ENCODE measurements around the gene FBLN1. TPM values are rescaled to one million over a fixed set of nuclear protein-coding genes. Genes with fewer than 3 reads are reported as not detected.
"Not testable (repeated sequence)": the region's sequence is repeated elsewhere in the genome, so short reads cannot be mapped to it uniquely, and the experiment has no call there.

The FBLN1 gene
- total RNA-seq, 2 experiments from 2014 or later, result not detected

DNA sequence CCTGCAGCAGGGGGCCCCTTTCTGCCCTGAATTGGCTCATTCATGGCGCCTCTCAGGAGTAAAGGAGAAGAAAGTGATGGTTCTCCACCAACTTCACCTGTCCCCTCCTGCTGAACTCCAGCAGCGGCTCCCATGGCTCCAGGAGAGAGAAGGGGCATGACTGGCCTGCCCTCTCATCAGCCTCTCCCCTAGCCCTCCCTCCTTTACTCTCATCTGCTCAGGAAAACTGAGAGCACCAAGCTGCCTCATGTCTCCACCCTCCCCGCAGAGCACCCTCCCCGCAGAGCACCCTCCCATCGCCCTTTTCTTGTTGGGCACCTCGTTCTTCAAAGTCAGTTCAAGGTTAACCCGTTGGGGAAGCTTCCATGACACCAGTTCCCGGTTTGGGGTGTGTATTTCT lies 86.9 kb downstream of the FBLN1 start:
- ChIA-PET CTCF (no interaction called here), POLR2A (no interaction called here)
- no peaks in the 10 kb centered on the region for H3K9me3 Mint-ChIP-seq
- H3K4me3 Mint-ChIP-seq, result no peak overlapping the region
- no peaks in the 10 kb centered on the region for H3K4me1 Mint-ChIP-seq
- no peak overlapping the region for H3K27ac Mint-ChIP-seq
- H3K36me3 Mint-ChIP-seq (ENCODE audit: low read depth), result no peaks in the 10 kb centered on the region
- H3K27me3 Mint-ChIP-seq, result peaks cover 3% of the 10 kb centered on the region
- no peak for DNase-seq

DNA sequence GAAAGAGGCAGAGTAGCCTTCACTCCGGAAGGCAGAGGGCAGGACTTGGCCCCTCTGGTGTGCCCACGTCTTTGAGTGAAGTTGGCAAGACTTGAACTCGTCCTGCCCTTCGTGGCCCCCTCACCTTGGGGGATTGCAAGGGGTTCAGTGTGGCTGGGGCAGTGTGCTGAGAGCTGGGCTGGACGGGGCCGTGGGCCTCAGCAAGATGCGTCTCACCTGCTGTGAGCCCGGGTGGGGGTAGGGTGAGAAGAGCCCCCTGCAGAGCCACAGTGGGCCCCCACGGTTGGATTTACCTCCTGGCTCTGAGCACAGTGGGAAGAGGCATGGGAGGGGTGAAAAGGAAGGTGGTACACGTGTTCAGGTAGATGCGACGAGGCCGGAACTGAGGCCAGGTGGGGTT lies 87.6 kb downstream of the FBLN1 start:
- no peaks in the 10 kb centered on the region for H3K4me1 Mint-ChIP-seq
- CTCF ChIA-PET, result no interaction called here
- no peak overlapping the region for H3K4me3 Mint-ChIP-seq

GRCh38 chr22:45591633-45592213 lies 89.0 kb downstream of the FBLN1 start:
- H3K4me1 Mint-ChIP-seq; CTCF ChIA-PET; H3K27me3 Mint-ChIP-seq; POLR2A ChIA-PET; H3K36me3 Mint-ChIP-seq (ENCODE audit: low read depth); H3K27ac Mint-ChIP-seq; H3K9me3 Mint-ChIP-seq; DNase-seq; H3K4me3 Mint-ChIP-seq: not testable (repeated sequence)

More for the DNA sequence above, 87.6 kb downstream of the FBLN1 start:
- H3K27me3 Mint-ChIP-seq, result peaks cover 6% of the 10 kb centered on the region
- POLR2A ChIA-PET, result no interaction called here
- no peaks in the 10 kb centered on the region for H3K9me3 Mint-ChIP-seq
- H3K36me3 Mint-ChIP-seq (ENCODE audit: low read depth), result no peaks in the 10 kb centered on the region
- no peak overlapping the region for H3K27ac Mint-ChIP-seq
- DNase-seq, result no peak

GRCh38 chr22:45594123-45594941 lies 91.6 kb downstream of the FBLN1 start:
- no peaks in the 10 kb centered on the region for H3K9me3 Mint-ChIP-seq
- H3K27ac Mint-ChIP-seq, result no peak overlapping the region
- H3K4me1 Mint-ChIP-seq, result no peaks in the 10 kb centered on the region
- no peak overlapping the region for H3K4me3 Mint-ChIP-seq
- H3K36me3 Mint-ChIP-seq (ENCODE audit: low read depth), result no peaks in the 10 kb centered on the region
- no peak for DNase-seq
- ChIA-PET POLR2A (no interaction called here), CTCF (no interaction called here)
- H3K27me3 Mint-ChIP-seq, result peaks cover 9% of the 10 kb centered on the region

GRCh38 chr22:45597460-45598192 lies 94.9 kb downstream of the FBLN1 start:
- Mint-ChIP-seq H3K4me3 (no peak overlapping the region), H3K4me1 (no peaks in the 10 kb centered on the region), H3K27me3 (peaks cover 13% of the 10 kb centered on the region), H3K36me3 (ENCODE audit: low read depth) (no peaks in the 10 kb centered on the region), H3K27ac (no peak overlapping the region), H3K9me3 (no peaks in the 10 kb centered on the region)
- POLR2A ChIA-PET, result interaction anchor here (1.5 kb wide), 1 partner anchor 9 kb away, joined by 3 read pairs; no protein-coding TSS in a partner anchor
- CTCF ChIA-PET, result no interaction called here
- no peak for DNase-seq

DNA sequence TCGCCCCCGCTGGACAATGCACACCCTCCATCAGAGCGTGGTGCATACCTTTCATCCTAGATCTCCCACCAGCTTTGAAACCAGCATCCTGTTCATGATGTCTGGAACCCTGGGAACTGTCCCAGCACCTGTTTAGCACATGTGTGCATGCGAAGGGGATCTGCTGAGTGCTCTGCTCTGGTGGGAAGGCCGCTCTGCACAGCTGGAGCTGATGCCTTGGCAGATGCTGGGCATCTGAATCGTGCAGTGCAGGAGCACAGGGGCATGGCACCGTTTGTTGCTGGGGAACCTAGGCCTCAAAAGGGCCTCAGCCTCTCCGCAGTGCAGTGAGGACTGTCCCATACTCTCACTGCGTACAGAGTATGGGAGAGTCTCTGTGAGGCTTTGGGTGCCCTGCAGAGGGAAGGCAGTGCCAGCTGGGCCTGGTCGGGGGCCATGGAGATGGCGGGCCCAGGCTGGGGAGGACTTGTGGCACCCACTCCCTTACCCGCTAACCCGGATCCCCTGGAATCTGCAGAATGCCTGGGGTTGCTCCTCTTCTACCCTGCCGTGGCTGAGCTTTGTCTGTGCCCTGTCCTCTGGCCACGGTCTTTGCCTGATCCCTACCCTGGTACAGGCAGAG lies 96.0 kb downstream of the FBLN1 start:
- Mint-ChIP-seq H3K36me3 (ENCODE audit: low read depth) (no peaks in the 10 kb centered on the region), H3K27ac (no peak overlapping the region), H3K27me3 (peaks cover 16% of the 10 kb centered on the region), H3K4me3 (no peak overlapping the region), H3K4me1 (no peaks in the 10 kb centered on the region), H3K9me3 (no peaks in the 10 kb centered on the region)
- POLR2A ChIA-PET, result interaction anchor here (1.5 kb wide), 1 partner anchor 8 kb away, joined by 3 read pairs; no protein-coding TSS in a partner anchor
- DNase-seq, result no peak
- CTCF ChIA-PET, result no interaction called here

- ChIA-PET CTCF (no interaction called here), POLR2A (no interaction called here)
- no peaks in the 10 kb centered on the region for H3K9me3 Mint-ChIP-seq
- no peak overlapping the region for H3K27ac Mint-ChIP-seq
- H3K27me3 Mint-ChIP-seq, result peaks cover 12% of the 10 kb centered on the region
- no peak for DNase-seq
- no peaks in the 10 kb centered on the region for H3K4me1 Mint-ChIP-seq
- no peaks in the 10 kb centered on the region for H3K36me3 Mint-ChIP-seq (ENCODE audit: low read depth)
- no peak overlapping the region for H3K4me3 Mint-ChIP-seq
Observed at GRCh38 chr22:45599836-45600577, 97.3 kb downstream of the FBLN1 start.

- POLR2A ChIA-PET, result no interaction called here
- no peaks in the 10 kb centered on the region for H3K36me3 Mint-ChIP-seq (ENCODE audit: low read depth)
- peaks cover 12% of the 10 kb centered on the region for H3K27me3 Mint-ChIP-seq
- H3K9me3 Mint-ChIP-seq, result no peaks in the 10 kb centered on the region
- H3K4me1 Mint-ChIP-seq, result no peaks in the 10 kb centered on the region
- CTCF ChIA-PET, result no interaction called here
- H3K4me3 Mint-ChIP-seq, result no peak overlapping the region
- DNase-seq, result no peak
- H3K27ac Mint-ChIP-seq, result no peak overlapping the region
Observed at GRCh38 chr22:45600790-45601730, 98.4 kb downstream of the FBLN1 start.

- ChIA-PET POLR2A (no interaction called here), CTCF (no interaction called here)
- Mint-ChIP-seq H3K4me1 (peaks cover 6% of the 10 kb centered on the region), H3K27ac (no peak overlapping the region), H3K9me3 (no peaks in the 10 kb centered on the region), H3K36me3 (ENCODE audit: low read depth) (no peaks in the 10 kb centered on the region), H3K27me3 (peaks cover 15% of the 10 kb centered on the region), H3K4me3 (no peak overlapping the region)
- DNase-seq, result no peak
Observed at GRCh38 chr22:45602004-45602733, 99.5 kb downstream of the FBLN1 start.

DNA sequence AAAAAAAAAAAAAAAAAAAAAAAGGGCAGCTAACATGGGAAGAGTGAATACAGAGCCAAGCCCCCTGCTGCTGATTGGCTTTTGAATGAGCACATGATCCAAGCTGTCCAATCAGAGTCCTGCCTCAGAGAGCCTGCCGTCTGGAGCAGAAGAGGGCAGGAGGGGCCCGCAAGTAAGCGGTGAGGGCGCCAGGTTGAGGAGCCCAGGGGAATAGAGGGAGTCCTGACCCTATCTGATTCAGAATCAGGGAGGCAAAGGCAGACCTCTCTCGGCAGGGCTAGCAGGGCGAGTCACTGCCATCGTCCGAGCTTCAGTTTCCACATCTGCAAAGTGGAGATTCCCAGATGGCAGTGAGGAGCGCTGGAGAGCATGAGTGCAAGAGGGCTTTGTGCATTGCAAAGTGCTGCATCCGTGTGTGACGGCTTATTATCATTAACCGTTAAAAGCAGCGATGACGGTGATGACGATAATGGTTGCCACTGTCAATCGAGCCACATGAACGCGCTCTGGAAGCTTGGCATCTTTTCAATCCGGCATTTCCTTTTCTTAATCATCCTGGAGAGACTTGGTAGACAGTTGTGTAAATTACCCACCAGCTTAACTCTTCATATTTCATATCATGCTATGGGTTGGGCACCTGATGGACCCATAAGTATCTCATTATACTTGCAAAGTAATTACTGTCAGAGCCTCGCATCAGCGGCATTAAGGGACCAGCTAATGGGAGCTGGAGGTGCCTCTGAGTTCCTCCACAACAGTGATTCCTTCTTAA lies 100.3 kb downstream of the FBLN1 start:
- no peak overlapping the region for H3K27ac Mint-ChIP-seq
- CTCF ChIA-PET, result no interaction called here
- POLR2A ChIA-PET, result no interaction called here

GRCh38 chr22:45603619-45604018 lies 100.9 kb downstream of the FBLN1 start:
- H3K36me3 Mint-ChIP-seq (ENCODE audit: low read depth), result no peaks in the 10 kb centered on the region
- no peak overlapping the region for H3K4me3 Mint-ChIP-seq
- no peaks in the 10 kb centered on the region for H3K9me3 Mint-ChIP-seq
- H3K27me3 Mint-ChIP-seq, result peaks cover 15% of the 10 kb centered on the region
- ChIA-PET POLR2A (no interaction called here), CTCF (no interaction called here)
- DNase-seq, result no peak
- H3K4me1 Mint-ChIP-seq, result peaks cover 12% of the 10 kb centered on the region
- no peak overlapping the region for H3K27ac Mint-ChIP-seq

More for the DNA sequence above, 100.3 kb downstream of the FBLN1 start:
- Mint-ChIP-seq H3K9me3 (no peaks in the 10 kb centered on the region), H3K4me3 (no peak overlapping the region), H3K36me3 (ENCODE audit: low read depth) (no peaks in the 10 kb centered on the region), H3K4me1 (peaks cover 6% of the 10 kb centered on the region), H3K27me3 (peaks cover 15% of the 10 kb centered on the region)
- no peak for DNase-seq
